Activated CD4-positive, alpha-beta T cell treated with anti-CD3 and anti-CD28 coated beads, Interleukin-2, amount 10 ng/mL, durations not matched to agents 7 days and 5 days (primary cell): ENCODE results near the gene LIN7A. TPM values are rescaled to one million over a fixed set of nuclear protein-coding genes. Genes with fewer than 3 reads are reported as not detected.
"Not testable (repeated sequence)": the region's sequence is repeated elsewhere in the genome, so short reads cannot be mapped to it uniquely, and the experiment has no call there.

Experiments used
- CTCF ChIA-PET: fragments of 350-600 bp; sonication (Branson Sonifier 250); formaldehyde crosslinking; loops from one replicate; lab custom pipeline; 2021; ENCODE audit warnings: antibody characterized with exemption; lab: Charles Lee
- POLR2A ChIA-PET: fragments of 350-600 bp; sonication (Branson Sonifier 250); formaldehyde crosslinking; loops from one replicate; lab custom pipeline; 2021; ENCODE audit warnings: antibody characterized with exemption; lab: Charles Lee
- DNase-seq: peaks from one replicate; pipeline ENCODE4 v3.0.0-alpha.2; 2020
- H3K27ac Mint-ChIP-seq: one replicate; pipeline ENCODE4 v1.8.0; 2021; ENCODE audit warnings: mild to moderate bottlenecking, moderate library complexity, mixed read lengths
- H3K27me3 Mint-ChIP-seq: one replicate; pipeline ENCODE4 v1.8.0; 2021; ENCODE audit warnings: mixed read lengths
- H3K36me3 Mint-ChIP-seq: one replicate; pipeline ENCODE4 v1.8.0; 2021; ENCODE audit warnings: low read depth, mixed read lengths
- H3K4me1 Mint-ChIP-seq: one replicate; pipeline ENCODE4 v1.8.0; 2021; ENCODE audit warnings: mixed read lengths
- H3K4me3 Mint-ChIP-seq: one replicate; pipeline ENCODE4 v1.8.0; 2021; ENCODE audit warnings: mild to moderate bottlenecking, moderate library complexity, mixed read lengths
- H3K9me3 Mint-ChIP-seq: one replicate; pipeline ENCODE4 v1.8.0; 2021; ENCODE audit warnings: mixed read lengths
- total RNA-seq, 2 experiments: library from RNA; stranded (reverse); gene quantifications; one replicate each; pipeline ENCODE4 v1.2.3, GENCODE V29; 2021

The LIN7A gene
- total RNA-seq, 2 experiments from 2014 or later = not detected

- CTCF ChIA-PET = no interaction called here
- no peak overlapping the region for H3K4me3 Mint-ChIP-seq
- H3K27ac Mint-ChIP-seq = no peak overlapping the region
- POLR2A ChIA-PET = no interaction called here
- no peaks in the 10 kb centered on the region for H3K4me1 Mint-ChIP-seq
- no peak for DNase-seq
- no peaks in the 10 kb centered on the region for H3K36me3 Mint-ChIP-seq
- no peaks in the 10 kb centered on the region for H3K9me3 Mint-ChIP-seq
- H3K27me3 Mint-ChIP-seq = no peaks in the 10 kb centered on the region
Measured at GRCh38 chr12:80810874-80811273, 126.9 kb downstream of the LIN7A start.

- no peak overlapping the region for H3K27ac Mint-ChIP-seq
- no peak for DNase-seq
- H3K36me3 Mint-ChIP-seq = no peaks in the 10 kb centered on the region
- no peaks in the 10 kb centered on the region for H3K9me3 Mint-ChIP-seq
- ChIA-PET CTCF (no interaction called here), POLR2A (no interaction called here)
- no peaks in the 10 kb centered on the region for H3K4me1 Mint-ChIP-seq
- no peak overlapping the region for H3K4me3 Mint-ChIP-seq
- H3K27me3 Mint-ChIP-seq = no peaks in the 10 kb centered on the region
Measured at GRCh38 chr12:80807640-80808288, 130.0 kb downstream of the LIN7A start.

- no peak for DNase-seq
- CTCF ChIA-PET = no interaction called here
- Mint-ChIP-seq H3K36me3 (no peaks in the 10 kb centered on the region), H3K27me3 (no peaks in the 10 kb centered on the region), H3K27ac (no peak overlapping the region), H3K4me3 (no peak overlapping the region), H3K9me3 (no peaks in the 10 kb centered on the region), H3K4me1 (no peaks in the 10 kb centered on the region)
- POLR2A ChIA-PET = no interaction called here
Measured at GRCh38 chr12:80805106-80805505, 132.6 kb downstream of the LIN7A start.

- no peaks in the 10 kb centered on the region for H3K9me3 Mint-ChIP-seq
- no peak overlapping the region for H3K27ac Mint-ChIP-seq
- ChIA-PET CTCF (no interaction called here), POLR2A (no interaction called here)
- H3K27me3 Mint-ChIP-seq = no peaks in the 10 kb centered on the region
- no peaks in the 10 kb centered on the region for H3K36me3 Mint-ChIP-seq
- no peak overlapping the region for H3K4me3 Mint-ChIP-seq
- no peak for DNase-seq
- H3K4me1 Mint-ChIP-seq = no peaks in the 10 kb centered on the region
Measured at GRCh38 chr12:80802652-80803400, 134.9 kb downstream of the LIN7A start.

- no peaks in the 10 kb centered on the region for H3K27me3 Mint-ChIP-seq
- POLR2A ChIA-PET = no interaction called here
- H3K36me3 Mint-ChIP-seq = no peaks in the 10 kb centered on the region
- no peak overlapping the region for H3K4me3 Mint-ChIP-seq
- H3K9me3 Mint-ChIP-seq = no peaks in the 10 kb centered on the region
- H3K4me1 Mint-ChIP-seq = no peaks in the 10 kb centered on the region
- CTCF ChIA-PET = no interaction called here
- no peak for DNase-seq
- H3K27ac Mint-ChIP-seq = no peak overlapping the region
Measured at GRCh38 chr12:80798281-80798680, 139.5 kb downstream of the LIN7A start.

- ChIA-PET CTCF (no interaction called here), POLR2A (no interaction called here)
- no peaks in the 10 kb centered on the region for H3K27me3 Mint-ChIP-seq
- no peak overlapping the region for H3K4me3 Mint-ChIP-seq
- no peaks in the 10 kb centered on the region for H3K36me3 Mint-ChIP-seq
- no peaks in the 10 kb centered on the region for H3K9me3 Mint-ChIP-seq
- no peak for DNase-seq
- H3K27ac Mint-ChIP-seq = no peak overlapping the region
- H3K4me1 Mint-ChIP-seq = no peaks in the 10 kb centered on the region
Measured at GRCh38 chr12:80794551-80794950, 143.2 kb downstream of the LIN7A start.

GRCh38 chr12:80792861-80793260 lies 144.9 kb downstream of the LIN7A start:
- Mint-ChIP-seq H3K4me1 (no peaks in the 10 kb centered on the region), H3K36me3 (no peaks in the 10 kb centered on the region), H3K27ac (no peak overlapping the region), H3K4me3 (no peak overlapping the region), H3K9me3 (no peaks in the 10 kb centered on the region), H3K27me3 (no peaks in the 10 kb centered on the region)
- no peak for DNase-seq
- POLR2A ChIA-PET = no interaction called here
- CTCF ChIA-PET = no interaction called here

GRCh38 chr12:80791863-80792262 lies 145.9 kb downstream of the LIN7A start:
- H3K9me3 Mint-ChIP-seq = peaks cover 1% of the 10 kb centered on the region
- no peak overlapping the region for H3K27ac Mint-ChIP-seq
- H3K4me1 Mint-ChIP-seq = no peaks in the 10 kb centered on the region
- ChIA-PET CTCF (no interaction called here), POLR2A (no interaction called here)
- H3K4me3 Mint-ChIP-seq = no peak overlapping the region
- DNase-seq = no peak
- H3K27me3 Mint-ChIP-seq = no peaks in the 10 kb centered on the region
- no peaks in the 10 kb centered on the region for H3K36me3 Mint-ChIP-seq

- H3K36me3 Mint-ChIP-seq, POLR2A ChIA-PET, H3K4me3 Mint-ChIP-seq, H3K27ac Mint-ChIP-seq, DNase-seq, H3K27me3 Mint-ChIP-seq, CTCF ChIA-PET, H3K4me1 Mint-ChIP-seq, H3K9me3 Mint-ChIP-seq: not testable (repeated sequence)
Measured at GRCh38 chr12:80788407-80788806, 149.3 kb downstream of the LIN7A start.

GRCh38 chr12:80782963-80783470 lies 154.7 kb downstream of the LIN7A start:
- H3K9me3 Mint-ChIP-seq, H3K4me3 Mint-ChIP-seq, H3K36me3 Mint-ChIP-seq, POLR2A ChIA-PET, H3K4me1 Mint-ChIP-seq, DNase-seq, H3K27me3 Mint-ChIP-seq, H3K27ac Mint-ChIP-seq: not testable (repeated sequence)
- CTCF ChIA-PET = interaction anchor here (0.6 kb wide), 1 partner anchor 283 kb away, joined by 3 read pairs; no protein-coding TSS in a partner anchor

GRCh38 chr12:80781313-80781712 lies 156.4 kb downstream of the LIN7A start:
- peaks cover 7% of the 10 kb centered on the region for H3K4me1 Mint-ChIP-seq
- peaks cover 14% of the 10 kb centered on the region for H3K9me3 Mint-ChIP-seq
- DNase-seq = no peak
- no peaks in the 10 kb centered on the region for H3K27me3 Mint-ChIP-seq
- H3K27ac Mint-ChIP-seq = no peak overlapping the region
- H3K36me3 Mint-ChIP-seq = no peaks in the 10 kb centered on the region
- H3K4me3 Mint-ChIP-seq = no peak overlapping the region
- POLR2A ChIA-PET = no interaction called here
- CTCF ChIA-PET = no interaction called here

- Mint-ChIP-seq H3K4me1 (peaks cover 7% of the 10 kb centered on the region), H3K4me3 (no peak overlapping the region), H3K9me3 (peaks cover 17% of the 10 kb centered on the region), H3K27me3 (no peaks in the 10 kb centered on the region), H3K36me3 (no peaks in the 10 kb centered on the region), H3K27ac (no peak overlapping the region)
- POLR2A ChIA-PET = no interaction called here
- DNase-seq = no peak
- CTCF ChIA-PET = no interaction called here
Measured at GRCh38 chr12:80780746-80781145, 157.0 kb downstream of the LIN7A start.

GRCh38 chr12:80778005-80778541 lies 159.7 kb downstream of the LIN7A start:
- CTCF ChIA-PET = no interaction called here
- H3K9me3 Mint-ChIP-seq = peaks cover 23% of the 10 kb centered on the region
- H3K27ac Mint-ChIP-seq = no peak overlapping the region
- no peaks in the 10 kb centered on the region for H3K36me3 Mint-ChIP-seq
- POLR2A ChIA-PET = no interaction called here
- peak; percentile 9 for DNase-seq
- H3K27me3 Mint-ChIP-seq = no peaks in the 10 kb centered on the region
- no peak overlapping the region for H3K4me3 Mint-ChIP-seq
- peaks cover 7% of the 10 kb centered on the region for H3K4me1 Mint-ChIP-seq
